Fibroblast of lung (primary cell): ENCODE measurements around the gene AKAP13. TPM values are rescaled to one million over a fixed set of nuclear protein-coding genes. Genes with fewer than 3 reads are reported as not detected.

Source experiments
- DNase-seq, 2 donors: peaks; one replicate each; pipeline versions ENCODE4 v3.0.0 to v3.0.0-alpha.2; 2010; ENCODE audit warnings: low read depth in 2 of 2
- H2AFZ ChIP-seq: 2 replicates; pipeline ENCODE4 v1.5.1; 2012; ENCODE audit warnings: low read length, control low read depth, inconsistent platforms
- H3K27ac ChIP-seq: 2 replicates; pipeline ENCODE4 v1.5.1; 2011; ENCODE audit warnings: low read length, control low read depth; ENCODE audit not compliant: insufficient read depth
- H3K27me3 ChIP-seq: 2 replicates; pipeline ENCODE4 v1.5.1; 2011; ENCODE audit warnings: mild to moderate bottlenecking, low read length; ENCODE audit not compliant: control insufficient read depth, insufficient read depth
- H3K36me3 ChIP-seq: 2 replicates; pipeline ENCODE4 v1.5.1; 2011; ENCODE audit warnings: low read length; ENCODE audit not compliant: control insufficient read depth, insufficient read depth
- H3K4me1 ChIP-seq: 2 replicates; pipeline ENCODE4 v1.5.1; 2011; ENCODE audit warnings: low read length; ENCODE audit not compliant: control insufficient read depth, insufficient read depth; ENCODE audit errors: extremely low read depth
- H3K4me2 ChIP-seq: 2 replicates; pipeline ENCODE4 v1.5.1; 2011; ENCODE audit warnings: low read length, control low read depth; ENCODE audit not compliant: insufficient read depth; ENCODE audit errors: extremely low read depth
- H3K4me3 ChIP-seq, 4 experiments: fragments of 200-600 bp in 1 of 4; sonication (generic) in 1 of 4; replicated peaks in 1 of 4; 2 replicates each; pipeline ENCODE4 v1.5.1; 2011 to 2016; ENCODE audit warnings: low read length in 4 of 4, low read depth in 3 of 4, mild to moderate bottlenecking in 3 of 4, control low read depth in 2 of 4, inconsistent platforms in 1 of 4, mixed read lengths in 1 of 4; ENCODE audit not compliant: insufficient read depth in 1 of 4; ENCODE audit errors: control extremely low read depth in 1 of 4
- H3K79me2 ChIP-seq: 2 replicates; pipeline ENCODE4 v1.5.1; 2012; ENCODE audit warnings: mild to moderate bottlenecking, low read length, inconsistent platforms; ENCODE audit not compliant: control insufficient read depth, insufficient read depth
- H3K9ac ChIP-seq: 2 replicates; pipeline ENCODE4 v1.5.1; 2011; ENCODE audit warnings: mild to moderate bottlenecking, low read length, control low read depth; ENCODE audit not compliant: insufficient read depth
- H3K9me3 ChIP-seq: 2 replicates; pipeline ENCODE4 v1.5.1; 2012; ENCODE audit warnings: low read depth, low read length; ENCODE audit not compliant: control insufficient read depth, insufficient read depth
- H4K20me1 ChIP-seq: 2 replicates; pipeline ENCODE4 v1.5.1; 2011; ENCODE audit warnings: low read length; ENCODE audit not compliant: control insufficient read depth, insufficient read depth; ENCODE audit errors: extremely low read depth
- CTCF ChIP-seq, 2 donors: IDR thresholded peaks in 1 of 2; conservative IDR thresholded peaks in 1 of 2; 1 replicate in 1 of 2; 2 replicates in 1 of 2; pipeline ENCODE4 v1.5.1; 2011 to 2012; ENCODE audit warnings: low read length in 2 of 2, control low read depth in 1 of 2, inconsistent platforms in 1 of 2, low read depth in 1 of 2, mild to moderate bottlenecking in 1 of 2
- EZH2 ChIP-seq: IDR thresholded peaks from 2 replicates; pipeline ENCODE4 v1.5.1; 2012; ENCODE audit warnings: low read length, control low read depth, mild to moderate bottlenecking; ENCODE audit errors: missing control alignments
- polyA plus RNA-seq, 2 donors: library from polyadenylated mRNA; depleted of rRNA in 1 of 2; stranded (reverse) in 1 of 2; unstranded in 1 of 2; fragments of >200 nt; gene quantifications; 2 replicates each; pipeline ENCODE4 v1.2.1, GENCODE V29; 2011 to 2012; ENCODE audit warnings: missing spikeins in 1 of 2
- total RNA-seq: library from RNA; depleted of rRNA; stranded (reverse); fragments of >200 nt; gene quantifications from 2 replicates; pipeline ENCODE4 v1.2.1, GENCODE V29; 2014

The AKAP13 gene
- total and polyA plus RNA-seq, 2 donors (not counting 1 experiment from before 2014, with no cell fraction given), result 8.3 to 68.4 TPM

- no peak overlapping the region for H3K4me3 ChIP-seq
- peaks cover 7% of the 10 kb centered on the region for H3K4me1 ChIP-seq
- H3K9ac ChIP-seq, result no peak overlapping the region
- no peaks in the 10 kb centered on the region for H3K36me3 ChIP-seq
- H3K79me2 ChIP-seq, result no peaks in the 10 kb centered on the region
- no peak for TF ChIP-seq CTCF (conservative IDR thresholded peaks at IDR 0.05 in 1 of 2, IDR thresholded peaks at IDR 0.05 in 1 of 2; ENCODE audit: low read depth in 1 of 2, low read length in 2 of 2)
- no peak for TF ChIP-seq EZH2
- no peak overlapping the region for H3K27ac ChIP-seq
- no peaks in the 10 kb centered on the region for H3K27me3 ChIP-seq
- DNase-seq, result no peak
- H3K9me3 ChIP-seq, result no peaks in the 10 kb centered on the region
- no peak overlapping the region for H3K4me2 ChIP-seq
- H4K20me1 ChIP-seq, result no peaks in the 10 kb centered on the region
- no peak overlapping the region for H2AFZ ChIP-seq
Measured at GRCh38 chr15:85760531-85761371, 380.3 kb downstream of the AKAP13 start.

GRCh38 chr15:85761635-85762034 lies 381.2 kb downstream of the AKAP13 start:
- no peaks in the 10 kb centered on the region for H3K9me3 ChIP-seq
- no peak overlapping the region for H3K27ac ChIP-seq
- H4K20me1 ChIP-seq, result no peaks in the 10 kb centered on the region
- H2AFZ ChIP-seq, result no peak overlapping the region
- H3K27me3 ChIP-seq, result no peaks in the 10 kb centered on the region
- H3K4me2 ChIP-seq, result no peak overlapping the region
- no peak overlapping the region for H3K4me3 ChIP-seq
- DNase-seq, result peak; percentile 86 to 88
- H3K4me1 ChIP-seq, result peaks cover 7% of the 10 kb centered on the region
- H3K36me3 ChIP-seq, result no peaks in the 10 kb centered on the region
- H3K79me2 ChIP-seq, result no peaks in the 10 kb centered on the region
- H3K9ac ChIP-seq, result no peak overlapping the region
- no peak for TF ChIP-seq CTCF (conservative IDR thresholded peaks at IDR 0.05 in 1 of 2, IDR thresholded peaks at IDR 0.05 in 1 of 2; ENCODE audit: low read depth in 1 of 2, low read length in 2 of 2)

- no peaks in the 10 kb centered on the region for H4K20me1 ChIP-seq
- no peaks in the 10 kb centered on the region for H3K36me3 ChIP-seq
- peaks cover 7% of the 10 kb centered on the region for H3K4me1 ChIP-seq
- H3K4me2 ChIP-seq, result no peak overlapping the region
- H3K79me2 ChIP-seq, result no peaks in the 10 kb centered on the region
- no peak overlapping the region for H3K9ac ChIP-seq
- DNase-seq, result no peak
- H3K27ac ChIP-seq, result no peak overlapping the region
- no peak overlapping the region for H2AFZ ChIP-seq
- H3K27me3 ChIP-seq, result no peaks in the 10 kb centered on the region
- H3K4me3 ChIP-seq, result no peak overlapping the region
- no peaks in the 10 kb centered on the region for H3K9me3 ChIP-seq
- TF ChIP-seq CTCF (conservative IDR thresholded peaks at IDR 0.05 in 1 of 2, IDR thresholded peaks at IDR 0.05 in 1 of 2; ENCODE audit: low read depth in 1 of 2, low read length in 2 of 2) (no peak), EZH2 (no peak)
Measured at GRCh38 chr15:85762039-85762755, 381.8 kb downstream of the AKAP13 start.
